Immature natural killer cell (primary cell): ENCODE measurements around the gene TAX1BP1. TPM values are rescaled to one million over a fixed set of nuclear protein-coding genes. Genes with fewer than 3 reads are reported as not detected.

Experiments
- DNase-seq, 3 donors: peaks; one replicate each; pipeline ENCODE4 v3.0.0; 2022; ENCODE audit warnings: mixed read lengths in 1 of 3
- H3K27ac Mint-ChIP-seq, 6 donors: one replicate each; pipeline ENCODE4 v1.8.0; 2020; ENCODE audit warnings: mixed read lengths in 6 of 6, mild to moderate bottlenecking in 5 of 6, inconsistent platforms in 4 of 6, moderate library complexity in 3 of 6
- H3K27me3 Mint-ChIP-seq, 3 donors: one replicate each; pipeline ENCODE4 v1.8.0; 2020 to 2021; ENCODE audit warnings: low read depth in 3 of 3, mild to moderate bottlenecking in 3 of 3, mixed read lengths in 3 of 3, moderate library complexity in 3 of 3, inconsistent platforms in 1 of 3
- H3K36me3 Mint-ChIP-seq, 3 donors: one replicate each; pipeline ENCODE4 v1.8.0; 2020; ENCODE audit warnings: mixed read lengths in 3 of 3, inconsistent platforms in 2 of 3, mild to moderate bottlenecking in 2 of 3
- H3K4me1 Mint-ChIP-seq, 2 donors: one replicate each; pipeline ENCODE4 v1.8.0; 2020; ENCODE audit warnings: inconsistent platforms in 2 of 2, mild to moderate bottlenecking in 2 of 2, mixed read lengths in 2 of 2, moderate library complexity in 1 of 2
- H3K4me3 Mint-ChIP-seq, 5 donors: one replicate each; pipeline ENCODE4 v1.8.0; 2020; ENCODE audit warnings: mild to moderate bottlenecking in 5 of 5, mixed read lengths in 5 of 5, inconsistent platforms in 3 of 5, moderate library complexity in 3 of 5
- H3K9me3 Mint-ChIP-seq, 6 donors: one replicate each; pipeline ENCODE4 v1.8.0; 2020; ENCODE audit warnings: mild to moderate bottlenecking in 6 of 6, mixed read lengths in 6 of 6, inconsistent platforms in 4 of 6, moderate library complexity in 3 of 6
- polyA plus RNA-seq, 3 donors: library from polyadenylated mRNA; unstranded; fragments of 300-500 nt; fragmentation: Illumina TruSeq; gene quantifications; one replicate each; pipeline ENCODE4 v1.2.3, GENCODE V29; 2021

Gene TAX1BP1
- polyA plus RNA-seq: 100 to 1,000 TPM in 2 of 3 donors, 10 to 100 TPM in 1; 86.9 to 119 (median 114) TPM

DNA sequence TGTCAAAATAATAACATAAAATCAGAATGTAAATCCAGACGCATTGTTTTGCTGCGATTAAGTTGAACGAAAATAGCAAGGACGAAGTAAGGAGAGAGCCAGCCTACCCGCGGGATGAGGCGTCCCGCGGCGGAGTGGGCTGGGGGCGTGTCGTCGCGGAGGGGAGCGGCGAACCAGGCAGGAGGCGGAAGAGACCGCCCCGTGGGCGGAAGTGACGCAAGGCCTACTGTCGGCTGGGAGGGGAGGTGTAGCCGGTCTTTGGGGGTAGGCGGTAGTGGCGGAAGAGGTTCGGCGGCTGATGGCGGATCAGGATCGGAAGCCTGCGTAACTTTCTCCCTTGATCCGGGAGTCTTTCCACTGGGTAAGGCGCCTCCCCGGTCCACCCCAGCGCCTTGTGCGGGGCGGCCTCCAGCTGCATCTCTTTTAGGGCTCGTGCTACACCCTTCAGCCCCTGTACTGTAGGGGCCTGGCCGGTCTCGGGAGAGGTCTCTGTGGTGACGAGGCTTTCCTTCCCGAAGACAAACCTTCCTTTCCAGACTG, at the start of gene TAX1BP1:
TSS of gene TAX1BP1 (plus strand) at position 254 of the 540 bp plus-strand sequence. CDS start 8,363 bp downstream, outside the sequence.
- H3K36me3 Mint-ChIP-seq: peaks cover 0 to 3% (median 0%) of the 10 kb centered on the region in 3 donors
- peaks cover 15 to 21% (median 18%) of the 10 kb centered on the region in 3 donors for H3K27me3 Mint-ChIP-seq
- peak within 1 kb of the TSS; percentile 87 to 99 (median 97) for H3K4me3 Mint-ChIP-seq
- no peaks in the 10 kb centered on the region for H3K9me3 Mint-ChIP-seq
- H3K27ac Mint-ChIP-seq: peak within 1 kb of the TSS; percentile 91 to 100 (median 98)
- peak; percentile 94 to 96 (median 96) for DNase-seq
- peaks cover 37 to 48% of the 10 kb centered on the region in 2 donors for H3K4me1 Mint-ChIP-seq

DNA sequence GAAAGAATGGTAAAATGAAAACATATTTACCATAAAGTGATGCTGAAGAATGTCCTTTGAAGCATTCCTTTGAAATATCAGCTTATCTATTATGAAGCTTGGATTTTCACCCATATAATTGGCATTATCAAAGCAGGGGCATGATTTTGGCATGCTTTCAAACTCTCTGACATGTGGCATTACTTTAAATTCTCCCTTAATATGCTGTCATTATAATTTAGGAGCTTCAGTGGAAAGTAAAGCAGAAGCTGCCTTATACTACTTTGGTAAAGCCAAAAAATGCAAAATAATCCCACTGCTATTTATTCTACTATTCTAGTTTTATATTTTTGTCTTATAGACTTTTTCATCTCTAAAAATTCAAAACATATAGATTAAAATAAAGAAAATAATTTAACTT, 49.3 kb upstream of the TAX1BP1 start:
- DNase-seq: no peak
- Mint-ChIP-seq H3K9me3 (peaks cover 0 to 6% (median 3%) of the 10 kb centered on the region in 6 donors), H3K27ac (no peak overlapping the region), H3K4me3 (no peak overlapping the region), H3K27me3 (peaks cover 2 to 12% (median 8%) of the 10 kb centered on the region in 3 donors), H3K4me1 (no peaks in the 10 kb centered on the region), H3K36me3 (peaks cover 0 to 6% (median 0%) of the 10 kb centered on the region in 3 donors)

DNA sequence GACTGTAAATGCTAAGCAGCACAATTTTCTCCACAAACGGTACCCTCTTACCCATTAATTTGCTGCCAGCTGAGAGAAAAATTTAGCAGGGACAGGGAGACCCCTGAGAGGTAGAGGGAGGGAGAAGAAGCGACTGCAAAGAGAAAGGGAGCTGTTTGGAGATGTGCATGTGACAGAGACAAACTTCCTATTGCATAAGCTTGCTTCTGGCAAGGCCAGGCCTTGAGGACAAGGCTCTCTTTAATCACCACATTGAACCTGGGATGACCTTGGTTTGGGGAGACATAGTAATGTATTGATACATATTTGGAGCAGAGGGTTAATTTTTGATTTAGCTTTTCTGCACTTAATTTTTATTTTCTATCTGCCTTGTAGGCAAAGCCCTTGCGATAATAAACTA, 46.2 kb upstream of the TAX1BP1 start:
- no peak for DNase-seq
- no peak overlapping the region for H3K27ac Mint-ChIP-seq
- H3K4me1 Mint-ChIP-seq: no peaks in the 10 kb centered on the region
- H3K4me3 Mint-ChIP-seq: no peak overlapping the region
- H3K9me3 Mint-ChIP-seq: peaks cover 0 to 2% (median 0%) of the 10 kb centered on the region in 6 donors
- no peaks in the 10 kb centered on the region for H3K36me3 Mint-ChIP-seq
- H3K27me3 Mint-ChIP-seq: peaks cover 3 to 5% (median 4%) of the 10 kb centered on the region in 3 donors

- H3K36me3 Mint-ChIP-seq: no peaks in the 10 kb centered on the region
- H3K4me3 Mint-ChIP-seq: no peak overlapping the region
- H3K27ac Mint-ChIP-seq: no peak overlapping the region
- no peaks in the 10 kb centered on the region for H3K9me3 Mint-ChIP-seq
- no peak for DNase-seq
- H3K27me3 Mint-ChIP-seq: peaks cover 1 to 8% (median 3%) of the 10 kb centered on the region in 3 donors
- no peaks in the 10 kb centered on the region for H3K4me1 Mint-ChIP-seq
These were observed 44.9 kb upstream of the TAX1BP1 start for GRCh38 chr7:27695096-27695495.

GRCh38 chr7:27697861-27698430, 42.0 kb upstream of the TAX1BP1 start:
- Mint-ChIP-seq H3K27ac (no peak overlapping the region), H3K36me3 (no peaks in the 10 kb centered on the region), H3K27me3 (peaks cover 1 to 20% (median 11%) of the 10 kb centered on the region in 3 donors), H3K9me3 (no peaks in the 10 kb centered on the region), H3K4me3 (no peak overlapping the region), H3K4me1 (no peaks in the 10 kb centered on the region)
- no peak for DNase-seq

GRCh38 chr7:27699751-27700150, 40.2 kb upstream of the TAX1BP1 start:
- Mint-ChIP-seq H3K27me3 (peaks cover 1 to 18% (median 14%) of the 10 kb centered on the region in 3 donors), H3K27ac (no peak overlapping the region), H3K36me3 (no peaks in the 10 kb centered on the region), H3K9me3 (no peaks in the 10 kb centered on the region), H3K4me3 (no peak overlapping the region), H3K4me1 (no peaks in the 10 kb centered on the region)
- DNase-seq: no peak

GRCh38 chr7:27700501-27700900, 39.5 kb upstream of the TAX1BP1 start:
- Mint-ChIP-seq H3K4me1 (no peaks in the 10 kb centered on the region), H3K36me3 (no peaks in the 10 kb centered on the region), H3K4me3 (no peak overlapping the region), H3K9me3 (no peaks in the 10 kb centered on the region), H3K27me3 (peaks cover 1 to 15% (median 13%) of the 10 kb centered on the region in 3 donors), H3K27ac (no peak overlapping the region)
- DNase-seq: no peak

DNA sequence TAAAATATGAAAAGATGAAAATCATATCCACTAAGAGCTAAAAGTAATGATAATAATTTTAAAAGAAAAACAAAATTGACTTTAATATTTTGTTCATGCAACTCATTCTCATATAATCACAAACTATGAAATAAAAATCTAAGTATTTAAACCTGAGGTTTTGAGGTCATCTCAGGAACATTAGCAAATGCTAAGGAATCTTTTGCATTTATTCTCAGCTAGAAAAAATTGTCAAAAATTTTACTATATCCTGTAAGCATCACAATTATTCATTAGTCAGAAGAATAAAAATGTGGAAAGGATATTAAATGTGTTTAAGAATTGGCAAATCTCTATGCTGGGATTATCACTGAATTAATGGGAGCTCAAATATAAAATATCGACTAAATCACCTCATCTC, 36.8 kb upstream of the TAX1BP1 start:
- H3K27ac Mint-ChIP-seq: no peak overlapping the region
- H3K9me3 Mint-ChIP-seq: no peaks in the 10 kb centered on the region
- H3K36me3 Mint-ChIP-seq: no peaks in the 10 kb centered on the region

DNA sequence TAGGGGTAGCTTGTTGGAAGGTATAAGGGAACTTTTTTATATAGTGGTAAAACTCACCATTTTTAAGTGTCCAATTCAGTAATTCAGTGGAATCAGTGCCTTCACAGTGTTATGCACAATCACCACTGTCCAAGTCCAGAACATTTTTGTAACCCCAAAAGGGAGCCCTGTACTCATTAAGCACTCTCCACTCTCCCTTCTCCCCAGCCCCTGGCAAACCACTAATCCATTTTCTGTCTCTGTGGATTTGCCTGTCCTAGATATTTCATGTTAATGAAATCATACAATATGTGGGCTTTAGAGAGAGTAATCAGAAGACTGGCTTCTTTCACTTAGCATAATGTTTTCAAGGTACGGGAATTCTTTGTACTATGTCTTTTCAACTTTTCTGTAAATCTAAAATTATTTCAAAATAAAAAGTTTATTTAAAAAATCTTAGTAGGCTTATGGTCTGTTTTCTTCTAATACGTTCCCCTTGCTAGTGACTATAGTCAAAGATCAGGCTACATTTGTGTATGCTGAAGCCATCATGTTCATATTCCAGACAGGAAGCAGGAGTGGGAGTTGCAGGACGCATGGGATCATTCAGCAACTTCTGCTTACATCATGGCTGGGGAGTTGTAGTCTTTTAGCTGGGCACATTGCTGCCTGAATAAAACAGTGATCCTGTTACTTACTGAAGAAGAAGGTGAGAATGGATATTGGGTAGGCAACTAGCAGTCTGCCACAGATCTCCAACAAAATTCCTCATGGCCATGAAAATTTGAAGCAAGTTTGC, 35.4 kb upstream of the TAX1BP1 start:
- Mint-ChIP-seq H3K36me3 (no peaks in the 10 kb centered on the region), H3K4me3 (no peak overlapping the region), H3K4me1 (no peaks in the 10 kb centered on the region), H3K27me3 (peaks cover 0 to 17% (median 11%) of the 10 kb centered on the region in 3 donors), H3K27ac (no peak overlapping the region), H3K9me3 (no peaks in the 10 kb centered on the region)
- DNase-seq: no peak

More for the DNA sequence above, 36.8 kb upstream of the TAX1BP1 start:
- no peak for DNase-seq
- Mint-ChIP-seq H3K27me3 (peaks cover 1 to 20% (median 12%) of the 10 kb centered on the region in 3 donors), H3K4me1 (no peaks in the 10 kb centered on the region), H3K4me3 (no peak overlapping the region)

GRCh38 chr7:27705200-27705594, 34.8 kb upstream of the TAX1BP1 start:
- Mint-ChIP-seq H3K4me1 (no peaks in the 10 kb centered on the region), H3K9me3 (no peaks in the 10 kb centered on the region), H3K27ac (no peak overlapping the region), H3K36me3 (no peaks in the 10 kb centered on the region), H3K27me3 (peaks cover 0 to 17% (median 11%) of the 10 kb centered on the region in 3 donors), H3K4me3 (no peak overlapping the region)
- no peak for DNase-seq

DNA sequence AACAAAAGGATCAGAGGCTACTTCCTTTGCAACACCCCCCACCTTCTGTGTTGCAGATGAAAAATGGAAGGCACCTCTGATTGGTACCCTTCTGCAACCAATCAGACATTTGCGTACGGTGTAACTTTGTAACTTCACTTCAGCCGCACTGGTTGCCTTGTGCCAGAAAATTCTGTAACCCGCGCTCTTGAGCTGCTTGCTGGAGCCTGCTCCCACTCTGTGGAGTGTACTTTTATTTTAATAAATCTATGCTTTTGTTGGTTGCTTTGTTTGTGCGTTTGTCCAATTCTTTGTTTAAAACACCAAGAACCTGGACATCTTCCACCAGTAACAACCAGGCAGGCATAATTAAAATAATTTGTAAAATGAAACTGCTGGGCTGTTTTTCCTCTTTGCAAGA, 31.5 kb upstream of the TAX1BP1 start:
- Mint-ChIP-seq H3K4me3 (no peak overlapping the region), H3K4me1 (no peaks in the 10 kb centered on the region), H3K36me3 (no peaks in the 10 kb centered on the region), H3K27me3 (peaks cover 2 to 7% (median 2%) of the 10 kb centered on the region in 3 donors), H3K9me3 (no peaks in the 10 kb centered on the region), H3K27ac (no peak overlapping the region)
- DNase-seq: no peak

- no peak overlapping the region for H3K27ac Mint-ChIP-seq
- H3K36me3 Mint-ChIP-seq: no peaks in the 10 kb centered on the region
- H3K9me3 Mint-ChIP-seq: no peaks in the 10 kb centered on the region
- H3K27me3 Mint-ChIP-seq: peaks cover 0 to 7% (median 2%) of the 10 kb centered on the region in 3 donors
- no peaks in the 10 kb centered on the region for H3K4me1 Mint-ChIP-seq
- H3K4me3 Mint-ChIP-seq: no peak overlapping the region
- DNase-seq: no peak
These were observed 30.6 kb upstream of the TAX1BP1 start for GRCh38 chr7:27709137-27710075.

DNA sequence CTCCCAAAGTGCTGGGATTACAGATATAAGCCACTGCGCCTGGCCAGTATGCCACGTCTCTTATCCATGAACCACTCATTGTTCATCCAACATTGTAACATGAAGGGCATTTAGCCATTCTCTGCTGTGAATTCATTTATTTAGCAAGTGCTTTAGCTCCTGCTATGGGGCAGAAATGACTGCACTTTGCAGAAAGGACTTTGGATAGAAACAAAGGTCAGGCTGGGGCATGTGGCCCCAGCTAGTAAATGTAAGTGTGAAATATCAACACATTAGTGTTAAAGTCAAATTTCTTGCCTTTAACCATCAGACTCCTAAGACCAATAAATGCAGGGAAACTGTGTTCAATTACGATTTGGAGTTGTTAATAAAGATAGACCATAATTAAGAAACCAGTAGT, 27.7 kb upstream of the TAX1BP1 start:
- DNase-seq: no peak
- H3K27me3 Mint-ChIP-seq: peaks cover 0 to 5% (median 2%) of the 10 kb centered on the region in 3 donors
- no peaks in the 10 kb centered on the region for H3K9me3 Mint-ChIP-seq
- no peak overlapping the region for H3K27ac Mint-ChIP-seq
- H3K4me1 Mint-ChIP-seq: no peaks in the 10 kb centered on the region
- H3K4me3 Mint-ChIP-seq: no peak overlapping the region
- H3K36me3 Mint-ChIP-seq: no peaks in the 10 kb centered on the region
